HEK293 (cell line): ENCODE results near the gene ADD1.

ENCODE experiments used
- CTCF ChIP-seq: fragments of 450-650 bp; formaldehyde crosslinking; IDR thresholded peaks from 2 replicates; pipeline ENCODE4 v1.5.1; 2016; ENCODE audit warnings: missing biosample characterization, missing genetic modification characterization
- TCF7L2 ChIP-seq: IDR thresholded peaks from 2 replicates; pipeline ENCODE4 v1.6.1; 2011; ENCODE audit warnings: low read depth, mild to moderate bottlenecking, inconsistent platforms, low read length, moderate library complexity, borderline replicate concordance
- ZNF138 ChIP-seq: fragments of 450-650 bp; formaldehyde crosslinking; IDR thresholded peaks from 2 replicates; pipeline ENCODE4 v1.5.1; 2016; ENCODE audit warnings: missing biosample characterization, missing genetic modification characterization, borderline replicate concordance
- ZNF366 ChIP-seq: fragments of 450-650 bp; formaldehyde crosslinking; conservative IDR thresholded peaks from 2 replicates; pipeline ENCODE4 v1.5.1; 2016; ENCODE audit warnings: missing biosample characterization, missing genetic modification characterization
- ZNF416 ChIP-seq: fragments of 450-650 bp; formaldehyde crosslinking; IDR thresholded peaks from 2 replicates; pipeline ENCODE4 v1.5.1; 2016; ENCODE audit warnings: missing biosample characterization, missing genetic modification characterization
- ZNF501 ChIP-seq: fragments of 450-650 bp; formaldehyde crosslinking; IDR thresholded peaks from 2 replicates; pipeline ENCODE4 v1.5.1; 2016; ENCODE audit warnings: missing biosample characterization, missing genetic modification characterization
- ZNF600 ChIP-seq: fragments of 450-650 bp; formaldehyde crosslinking; IDR thresholded peaks from 2 replicates; pipeline ENCODE4 v1.5.1; 2016; ENCODE audit warnings: missing biosample characterization, missing genetic modification characterization
- ZNF639 ChIP-seq: fragments of 450-650 bp; formaldehyde crosslinking; IDR thresholded peaks from 2 replicates; pipeline ENCODE4 v1.5.1; 2016; ENCODE audit warnings: missing biosample characterization, missing genetic modification characterization

- no peak for TF ChIP-seq ZNF639 (tag by site-specific recombination)
- TF ChIP-seq ZNF501 (tag by site-specific recombination) = no peak
- no peak for TF ChIP-seq ZNF366 (tag by site-specific recombination)
- TF ChIP-seq ZNF138 (tag by site-specific recombination) = no peak
- no peak for TF ChIP-seq CTCF (tag by site-specific recombination)
- no peak for TF ChIP-seq ZNF416
- no peak for TF ChIP-seq ZNF600 (tag by site-specific recombination)
- TF ChIP-seq TCF7L2 = no peak
These were observed 24.3 kb downstream of the ADD1 start for GRCh38 chr4:2867758-2868491.
